H9 (cell line): ENCODE measurements around the gene AFAP1L1. TPM values are rescaled to one million over a fixed set of nuclear protein-coding genes. Genes with fewer than 3 reads are reported as not detected.

Source experiments
- DNase-seq: peaks from one replicate; pipeline ENCODE4 v3.0.0-alpha.2; 2017
- H2AFZ ChIP-seq: one replicate; pipeline ENCODE4 v1.6.1; 2013; ENCODE audit warnings: mild to moderate bottlenecking, low read length, control low read depth, moderate library complexity
- H2AK5ac ChIP-seq: 2 replicates; pipeline ENCODE4 v1.6.1; 2013; ENCODE audit warnings: low read length, control low read depth, mixed read lengths; ENCODE audit not compliant: insufficient read length
- H2BK120ac ChIP-seq: one replicate; pipeline ENCODE4 v1.6.1; 2013; ENCODE audit warnings: low read depth, mild to moderate bottlenecking, low read length, control low read depth, inconsistent platforms; ENCODE audit not compliant: poor library complexity, severe bottlenecking
- H2BK12ac ChIP-seq: 2 replicates; pipeline ENCODE4 v1.6.1; 2013; ENCODE audit warnings: low read length, control low read depth, mixed read lengths, low read depth; ENCODE audit not compliant: insufficient read length
- H2BK15ac ChIP-seq: 2 replicates; pipeline ENCODE4 v1.6.1; 2013; ENCODE audit warnings: low read depth, low read length, control low read depth
- H2BK20ac ChIP-seq: one replicate; pipeline ENCODE4 v1.6.1; 2013; ENCODE audit warnings: low read depth, mild to moderate bottlenecking, low read length, control low read depth, inconsistent platforms; ENCODE audit not compliant: poor library complexity, severe bottlenecking
- H2BK5ac ChIP-seq: 2 replicates; pipeline ENCODE4 v1.6.1; 2013; ENCODE audit warnings: low read length, control low read depth, mixed read lengths; ENCODE audit not compliant: insufficient read length
- H3K14ac ChIP-seq: 2 replicates; pipeline ENCODE4 v1.6.1; 2013; ENCODE audit warnings: low read length, control low read depth; ENCODE audit not compliant: insufficient read depth
- H3K18ac ChIP-seq: 2 replicates; pipeline ENCODE4 v1.6.1; 2013; ENCODE audit warnings: low read depth, mild to moderate bottlenecking, mixed read lengths, low read length, control low read depth; ENCODE audit not compliant: insufficient read length
- H3K23ac ChIP-seq: 2 replicates; pipeline ENCODE4 v1.6.1; 2013; ENCODE audit warnings: low read length, control low read depth, mixed read lengths, low read depth; ENCODE audit not compliant: insufficient read length
- H3K23me2 ChIP-seq: 2 replicates; pipeline ENCODE4 v1.6.1; 2013; ENCODE audit warnings: low read depth, mild to moderate bottlenecking, mixed read lengths, low read length, control low read depth; ENCODE audit not compliant: insufficient read length, poor library complexity, severe bottlenecking
- H3K27ac ChIP-seq: 2 replicates; pipeline ENCODE4 v1.5.1; 2013; ENCODE audit warnings: low read length, control low read depth, mixed read lengths, low read depth; ENCODE audit not compliant: insufficient read length
- H3K27me3 ChIP-seq: 2 replicates; pipeline ENCODE4 v1.6.1; 2013; ENCODE audit warnings: low read length, control low read depth, inconsistent platforms; ENCODE audit not compliant: insufficient read depth
- H3K4ac ChIP-seq: 2 replicates; pipeline ENCODE4 v1.6.1; 2013; ENCODE audit warnings: low read depth, mild to moderate bottlenecking, control low read depth, inconsistent platforms, low read length, moderate library complexity
- H3K4me1 ChIP-seq: 2 replicates; pipeline ENCODE4 v1.6.1; 2013; ENCODE audit warnings: low read length, control low read depth, inconsistent platforms; ENCODE audit not compliant: insufficient read depth
- H3K4me2 ChIP-seq: 2 replicates; pipeline ENCODE4 v1.6.1; 2013; ENCODE audit warnings: low read length, control low read depth, mixed read lengths; ENCODE audit not compliant: insufficient read length, insufficient read depth
- H3K56ac ChIP-seq: 2 replicates; pipeline ENCODE4 v1.6.1; 2013; ENCODE audit warnings: low read depth, mild to moderate bottlenecking, mixed read lengths, low read length, control low read depth; ENCODE audit not compliant: insufficient read length
- H3K79me1 ChIP-seq: 2 replicates; pipeline ENCODE4 v1.6.1; 2013; ENCODE audit warnings: low read depth, mild to moderate bottlenecking, moderate library complexity, low read length, control low read depth, inconsistent platforms; ENCODE audit not compliant: insufficient read depth, poor library complexity, severe bottlenecking
- H3K79me2 ChIP-seq: 2 replicates; pipeline ENCODE4 v1.6.1; 2013; ENCODE audit warnings: low read length, control low read depth, inconsistent platforms; ENCODE audit not compliant: insufficient read depth
- H3K9ac ChIP-seq: 2 replicates; pipeline ENCODE4 v1.6.1; 2013; ENCODE audit warnings: low read length, control low read depth, mixed read lengths; ENCODE audit not compliant: insufficient read length; ENCODE audit errors: extremely low read depth
- H3K9me3 ChIP-seq: one replicate; pipeline ENCODE4 v1.6.1; 2013; ENCODE audit warnings: low read depth, low read length, inconsistent platforms; ENCODE audit not compliant: control insufficient read depth
- H3T11ph ChIP-seq: one replicate; pipeline ENCODE4 v1.6.1; 2013; ENCODE audit warnings: mild to moderate bottlenecking, low read length, control low read depth, inconsistent platforms
- H4K20me1 ChIP-seq: one replicate; pipeline ENCODE4 v1.6.1; 2013; ENCODE audit not compliant: control insufficient read depth, insufficient read length, insufficient read depth
- H4K5ac ChIP-seq: 2 replicates; pipeline ENCODE4 v1.6.1; 2013; ENCODE audit warnings: low read depth, mild to moderate bottlenecking, mixed read lengths, low read length, control low read depth; ENCODE audit not compliant: insufficient read length
- H4K8ac ChIP-seq: replicated peaks from 2 replicates; pipeline ENCODE4 v1.6.1; 2013; ENCODE audit warnings: low read length, control low read depth, mixed read lengths, low read depth; ENCODE audit not compliant: insufficient read length
- H4K91ac ChIP-seq: 2 replicates; pipeline ENCODE4 v1.6.1; 2013; ENCODE audit warnings: low read depth, mild to moderate bottlenecking, moderate library complexity, mixed read lengths, low read length, control low read depth; ENCODE audit not compliant: insufficient read length
- H3K27ac Mint-ChIP-seq, 3 experiments: 2 replicates in 2 of 3; 3 replicates in 1 of 3; pipeline ENCODE4 v1.8.0; 2020 to 2021; ENCODE audit warnings: mixed read lengths in 3 of 3, mild to moderate bottlenecking in 1 of 3, moderate library complexity in 1 of 3
- H3K27me3 Mint-ChIP-seq: 2 replicates; pipeline ENCODE4 v1.8.0; 2021; ENCODE audit warnings: low read depth, mild to moderate bottlenecking, moderate library complexity, mixed read lengths
- H3K36me3 Mint-ChIP-seq, 3 experiments: 2 replicates in 2 of 3; 3 replicates in 1 of 3; pipeline ENCODE4 v1.8.0; 2020 to 2021; ENCODE audit warnings: low read depth in 3 of 3, mixed read lengths in 3 of 3; ENCODE audit not compliant: insufficient read depth in 1 of 3
- H3K4me1 Mint-ChIP-seq, 2 experiments: 2 replicates each; pipeline ENCODE4 v1.8.0; 2020; ENCODE audit warnings: mixed read lengths in 2 of 2
- H3K4me3 Mint-ChIP-seq, 2 experiments: 2 replicates in 1 of 2; 3 replicates in 1 of 2; pipeline ENCODE4 v1.8.0; 2020 to 2021; ENCODE audit warnings: mild to moderate bottlenecking in 2 of 2, mixed read lengths in 2 of 2, moderate library complexity in 1 of 2
- H3K9me3 Mint-ChIP-seq, 2 experiments: 2 replicates in 1 of 2; 3 replicates in 1 of 2; pipeline ENCODE4 v1.8.0; 2020; ENCODE audit warnings: mild to moderate bottlenecking in 2 of 2, mixed read lengths in 2 of 2, moderate library complexity in 1 of 2
- CTCF ChIP-seq: fragments of 200-600 bp; sonication (generic); conservative IDR thresholded peaks from 3 replicates; pipeline ENCODE4 v1.8.0; 2021; ENCODE audit warnings: antibody characterized with exemption, mild to moderate bottlenecking
- WGBS: extraction: QIAGEN DNeasy Blood & Tissue Kit; methylation state at CpG from one replicate; pipeline ENCODE4 v1.1.7; 2013; ENCODE audit warnings: missing lambda C conversion rate, low lambda C conversion rate, mixed read lengths; ENCODE audit not compliant: insufficient read length; ENCODE audit errors: extremely low coverage; 5-methylcytosine and 5-hydroxymethylcytosine counted together
- total RNA-seq: library from RNA; stranded (reverse); gene quantifications from 2 replicates; pipeline ENCODE4 v1.2.1, GENCODE V29; 2021

The AFAP1L1 gene
- total RNA-seq, 1 experiment from 2014 or later = 1.8 TPM

GRCh38 chr5:149310947-149311658, 39.4 kb downstream of the AFAP1L1 start:
- Histone ChIP-seq H2AFZ (no peak overlapping the region), H3K4me1 (no peaks in the 10 kb centered on the region), H2BK12ac (no peak overlapping the region), H2BK20ac (no peak overlapping the region), H3K56ac (no peak overlapping the region), H2AK5ac (no peak overlapping the region), H3K23ac (no peak overlapping the region), H4K5ac (no peak overlapping the region), H4K91ac (no peak overlapping the region), H3K27me3 (no peaks in the 10 kb centered on the region), H3K9ac (no peak overlapping the region), H3K23me2 (no peaks in the 10 kb centered on the region), H3K18ac (no peak overlapping the region), H4K20me1 (no peaks in the 10 kb centered on the region), H3K27ac (no peak overlapping the region), H3K4me2 (no peak overlapping the region), H2BK120ac (no peak overlapping the region), H3K9me3 (no peaks in the 10 kb centered on the region), H3K79me1 (no peaks in the 10 kb centered on the region), H3K79me2 (no peaks in the 10 kb centered on the region), H2BK5ac (no peak overlapping the region), H3T11ph (no peak overlapping the region), H3K4ac (no peak overlapping the region), H3K14ac (no peak overlapping the region), H4K8ac (no peak overlapping the region), H2BK15ac (no peak overlapping the region)
- H3K27ac Mint-ChIP-seq = peak overlapping the region in 2 of 3 experiments; percentile 3 to 18; a peak in 2 of 7 replicates
- no peak; the same call in 2 of the 3 replicates for TF ChIP-seq CTCF
- H3K9me3 Mint-ChIP-seq = no peaks in the 10 kb centered on the region
- peaks cover 10 to 13% of the 10 kb centered on the region in 2 experiments for H3K4me1 Mint-ChIP-seq
- WGBS = no CpG with 5 or more reads among the region's 10 CpGs
- no peaks in the 10 kb centered on the region; the same call in none of the 2 replicates for H3K27me3 Mint-ChIP-seq
- DNase-seq = peak; percentile 47
- no peaks in the 10 kb centered on the region for H3K36me3 Mint-ChIP-seq
- no peak overlapping the region for H3K4me3 Mint-ChIP-seq
